ENCODE data around the gene VAV3. TPM values are rescaled to one million over a fixed set of nuclear protein-coding genes. Genes with fewer than 3 reads are reported as not detected.

Gene VAV3
- total RNA-seq, 1 donor from 2014 or later = 29.1 TPM

- DNase-seq (no peak), ATAC-seq (ENCODE audit: low read depth) (no peak)
- POLR2A ChIA-PET = interaction anchor here (1.1 to 1.5 kb wide), 2 partner anchors 13 to 23 kb away, joined by 6 read pairs; no protein-coding TSS in a partner anchor
- CTCF ChIA-PET = interaction anchor here (1.9 kb wide), 1 partner anchor 159 kb away, joined by 9 read pairs; no protein-coding TSS in a partner anchor
- Mint-ChIP-seq H3K27ac (no peak overlapping the region), H3K4me3 (no peak overlapping the region), H3K9me3 (no peaks in the 10 kb centered on the region), H3K36me3 (ENCODE audit: low read depth) (peaks cover 11% of the 10 kb centered on the region), H3K27me3 (no peaks in the 10 kb centered on the region), H3K4me1 (peaks cover 72% of the 10 kb centered on the region)
- TF ChIP-seq CTCF (IDR thresholded peaks at IDR 0.05) = no peak
- intact Hi-C loops (cut with micrococcal nuclease) = no loop called here
Measured at GRCh38 chr1:107940701-107941100, 24.3 kb downstream of the VAV3 start.

- Mint-ChIP-seq H3K27ac (no peak overlapping the region), H3K27me3 (no peaks in the 10 kb centered on the region), H3K36me3 (ENCODE audit: low read depth) (peaks cover 11% of the 10 kb centered on the region), H3K9me3 (no peaks in the 10 kb centered on the region), H3K4me1 (peaks cover 78% of the 10 kb centered on the region), H3K4me3 (no peak overlapping the region)
- ChIA-PET POLR2A (interaction anchor here (1.1 to 1.5 kb wide), 2 partner anchors 14 to 24 kb away, joined by 6 read pairs; no protein-coding TSS in a partner anchor), CTCF (interaction anchor here (0.9 to 1.9 kb wide), 2 partner anchors 36 to 158 kb away, joined by 4 to 9 read pairs; no protein-coding TSS in a partner anchor)
- ATAC-seq (ENCODE audit: low read depth) (no peak), DNase-seq (no peak)
- intact Hi-C loops (cut with micrococcal nuclease) = no loop called here
- TF ChIP-seq CTCF (IDR thresholded peaks at IDR 0.05) = no peak
Measured at GRCh38 chr1:107940017-107940577, 24.9 kb downstream of the VAV3 start.

GRCh38 chr1:107939256-107939655, 25.7 kb downstream of the VAV3 start:
- ATAC-seq (ENCODE audit: low read depth) (no peak), DNase-seq (no peak)
- TF ChIP-seq CTCF (IDR thresholded peaks at IDR 0.05) = no peak
- Mint-ChIP-seq H3K4me3 (no peak overlapping the region), H3K27me3 (no peaks in the 10 kb centered on the region), H3K27ac (no peak overlapping the region), H3K4me1 (peaks cover 87% of the 10 kb centered on the region), H3K36me3 (ENCODE audit: low read depth) (peaks cover 11% of the 10 kb centered on the region), H3K9me3 (no peaks in the 10 kb centered on the region)
- intact Hi-C loops (cut with micrococcal nuclease) = no loop called here
- POLR2A ChIA-PET = interaction anchor here (1.6 kb wide), 1 partner anchor 25 kb away, joined by 6 read pairs; no protein-coding TSS in a partner anchor
- CTCF ChIA-PET = interaction anchor here (0.9 to 1.9 kb wide), 2 partner anchors 35 to 157 kb away, joined by 4 to 9 read pairs; no protein-coding TSS in a partner anchor

GRCh38 chr1:107936498-107937481, 28.2 kb downstream of the VAV3 start:
- ATAC-seq (ENCODE audit: low read depth) (peak; percentile 51), DNase-seq (no peak)
- peak overlapping the region; percentile 70 for H3K27ac Mint-ChIP-seq
- CTCF ChIA-PET = no interaction called here
- no peaks in the 10 kb centered on the region for H3K9me3 Mint-ChIP-seq
- peak overlapping the region; percentile 69 for H3K4me3 Mint-ChIP-seq
- no peaks in the 10 kb centered on the region for H3K27me3 Mint-ChIP-seq
- H3K4me1 Mint-ChIP-seq = peaks cover 87% of the 10 kb centered on the region
- POLR2A ChIA-PET = interaction anchor here (0.5 to 1.5 kb wide), 7 partner anchors 18 to 146 kb away, joined by 3 to 12 read pairs (median 4); no protein-coding TSS in a partner anchor
- intact Hi-C loops (cut with micrococcal nuclease) = no loop called here
- TF ChIP-seq CTCF (IDR thresholded peaks at IDR 0.05) = no peak
- peaks cover 4% of the 10 kb centered on the region for H3K36me3 Mint-ChIP-seq (ENCODE audit: low read depth)

Measured in activated B cell treated with CpG ODN at 0.5 μM for 24 hours (primary cell).